MCF 10A (cell line): ENCODE data around the gene FAM110D. TPM values are rescaled to one million over a fixed set of nuclear protein-coding genes. Genes with fewer than 3 reads are reported as not detected.

Source experiments
- BruUV-seq: library from RNA; stranded (reverse); fragments of 400-500 nt; replicated peaks from 2 replicates; lab custom pipeline; 2021; lab: Mats Ljungman, UMichigan
- CTCF ChIA-PET: fragments of 300-600 bp; sonication (Branson Sonifier 250); formaldehyde crosslinking; extraction: SDS; loops from one replicate; lab custom pipeline; 2021; ENCODE audit warnings: antibody characterized with exemption, inconsistent platforms; lab: Yijun Ruan, JAX
- POLR2A ChIA-PET: fragments of 300-600, 350-650 bp; sonication (Branson Sonifier 250); formaldehyde crosslinking; extraction: SDS; loops from one replicate; lab custom pipeline; 2020; ENCODE audit warnings: antibody characterized with exemption, inconsistent platforms; lab: Yijun Ruan, JAX
- DNase-seq: peaks from one replicate; pipeline ENCODE4 v3.0.0-alpha.2; 2018; ENCODE audit not compliant: unreplicated experiment
- H3K27ac Mint-ChIP-seq: one replicate; pipeline ENCODE4 v1.8.0; 2022; ENCODE audit warnings: mild to moderate bottlenecking, low read depth, mixed read lengths; ENCODE audit not compliant: unreplicated experiment
- H3K27me3 Mint-ChIP-seq: one replicate; pipeline ENCODE4 v1.8.0; 2022; ENCODE audit warnings: mixed read lengths; ENCODE audit not compliant: insufficient read depth, unreplicated experiment
- H3K36me3 Mint-ChIP-seq: one replicate; pipeline ENCODE4 v1.8.0; 2022; ENCODE audit warnings: mild to moderate bottlenecking, moderate library complexity, mixed read lengths; ENCODE audit not compliant: insufficient read depth, unreplicated experiment
- H3K4me1 Mint-ChIP-seq: one replicate; pipeline ENCODE4 v1.8.0; 2022; ENCODE audit warnings: mixed read lengths; ENCODE audit not compliant: insufficient read depth, unreplicated experiment
- H3K4me3 Mint-ChIP-seq: one replicate; pipeline ENCODE4 v1.8.0; 2022; ENCODE audit warnings: mild to moderate bottlenecking, moderate library complexity, mixed read lengths; ENCODE audit not compliant: unreplicated experiment
- H3K9me3 Mint-ChIP-seq: one replicate; pipeline ENCODE4 v1.8.0; 2022; ENCODE audit warnings: mixed read lengths; ENCODE audit not compliant: unreplicated experiment
- intact Hi-C: fragments of 100-400 bp; cut with micrococcal nuclease; formaldehyde crosslinking; loops from 2 replicates; pipeline ENCODE4 v1.14.1; 2022
- total RNA-seq: library from RNA; stranded (reverse); gene quantifications from 2 replicates; pipeline ENCODE4 v1.2.3, GENCODE V29; 2022
- TF ChIP-seq, protein P1 (sequence below): fragments of 200-600 bp; IDR thresholded peaks from one replicate; pipeline ENCODE4 v1.8.0; 2022; ENCODE audit warnings: antibody characterized with exemption, mild to moderate bottlenecking; ENCODE audit not compliant: unreplicated experiment

The FAM110D gene
- total RNA-seq, 1 experiment from 2014 or later, result not detected

DNA sequence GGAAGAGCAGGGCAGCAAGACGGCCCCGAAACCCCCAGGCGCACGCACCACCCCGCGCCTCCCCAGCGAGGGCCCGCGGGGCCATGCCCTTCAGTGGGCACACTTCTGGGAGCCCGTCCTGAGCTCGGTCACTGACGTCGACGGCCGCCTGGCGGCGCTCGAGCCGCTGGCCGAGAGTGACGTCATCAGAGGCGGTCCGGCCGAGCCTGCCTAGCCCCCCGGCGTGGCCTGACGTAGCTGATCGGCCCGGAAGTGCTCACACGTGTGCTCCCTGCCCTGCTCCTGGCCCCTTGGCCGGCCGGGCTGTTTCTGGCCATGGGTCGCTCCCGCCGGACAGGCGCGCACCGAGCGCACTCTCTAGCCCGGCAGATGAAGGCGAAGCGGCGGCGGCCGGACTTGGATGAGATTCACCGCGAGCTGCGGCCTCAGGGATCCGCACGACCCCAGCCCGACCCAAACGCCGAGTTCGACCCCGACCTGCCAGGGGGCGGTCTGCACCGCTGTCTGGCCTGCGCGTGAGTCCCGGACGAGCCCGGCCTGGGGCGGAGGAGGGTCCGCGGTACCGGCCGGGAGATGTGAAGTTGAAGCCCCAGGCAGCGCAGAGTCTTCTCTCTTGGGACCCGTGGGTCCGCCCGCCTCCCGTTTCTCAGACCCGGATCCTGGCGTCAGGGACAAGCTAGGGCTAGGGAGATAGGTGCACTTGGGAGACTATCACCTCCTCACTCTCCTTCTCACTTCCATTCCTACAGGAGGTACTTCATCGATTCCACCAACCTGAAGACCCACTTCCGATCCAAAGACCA lies 11.0 kb downstream of the FAM110D start, which contains the start of gene ZNF593:
Gene ZNF593 (plus strand): TSS at position 240 of the 803 bp plus-strand sequence. CDS start 76 bp downstream, at position 316.
- H3K36me3 Mint-ChIP-seq, result no peaks in the 10 kb centered on the region
- peak within 1 kb of the TSS; percentile 86 for H3K4me3 Mint-ChIP-seq
- intact Hi-C loops, result loop anchor here (1.0 to 5.0 kb wide), 3 partner anchors 64 to 222 kb away; partner anchors contain the start of gene CEP85
- CTCF ChIA-PET, result interaction anchor here (0.6 to 2.8 kb wide), 33 partner anchors 8 to 331 kb away, joined by 3 to 20 read pairs (median 4); partner anchors contain the start of genes CD52 and CEP85
- TSS peak; percentile 90 for BruUV-seq
- POLR2A ChIA-PET, result interaction anchor here (0.5 to 1.8 kb wide), 18 partner anchors 8 to 262 kb away, joined by 3 to 27 read pairs (median 4); partner anchors contain the start of genes CEP85, DHDDS, PDIK1L and SH3BGRL3
- no peaks in the 10 kb centered on the region for H3K9me3 Mint-ChIP-seq
- no peaks in the 10 kb centered on the region for H3K4me1 Mint-ChIP-seq
- H3K27ac Mint-ChIP-seq, result peak within 1 kb of the TSS; percentile 93
- H3K27me3 Mint-ChIP-seq, result no peaks in the 10 kb centered on the region
- TF ChIP-seq, protein P1, sequence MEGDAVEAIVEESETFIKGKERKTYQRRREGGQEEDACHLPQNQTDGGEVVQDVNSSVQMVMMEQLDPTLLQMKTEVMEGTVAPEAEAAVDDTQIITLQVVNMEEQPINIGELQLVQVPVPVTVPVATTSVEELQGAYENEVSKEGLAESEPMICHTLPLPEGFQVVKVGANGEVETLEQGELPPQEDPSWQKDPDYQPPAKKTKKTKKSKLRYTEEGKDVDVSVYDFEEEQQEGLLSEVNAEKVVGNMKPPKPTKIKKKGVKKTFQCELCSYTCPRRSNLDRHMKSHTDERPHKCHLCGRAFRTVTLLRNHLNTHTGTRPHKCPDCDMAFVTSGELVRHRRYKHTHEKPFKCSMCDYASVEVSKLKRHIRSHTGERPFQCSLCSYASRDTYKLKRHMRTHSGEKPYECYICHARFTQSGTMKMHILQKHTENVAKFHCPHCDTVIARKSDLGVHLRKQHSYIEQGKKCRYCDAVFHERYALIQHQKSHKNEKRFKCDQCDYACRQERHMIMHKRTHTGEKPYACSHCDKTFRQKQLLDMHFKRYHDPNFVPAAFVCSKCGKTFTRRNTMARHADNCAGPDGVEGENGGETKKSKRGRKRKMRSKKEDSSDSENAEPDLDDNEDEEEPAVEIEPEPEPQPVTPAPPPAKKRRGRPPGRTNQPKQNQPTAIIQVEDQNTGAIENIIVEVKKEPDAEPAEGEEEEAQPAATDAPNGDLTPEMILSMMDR, result peak; percentile 91
- peak; percentile 86 for DNase-seq

DNA sequence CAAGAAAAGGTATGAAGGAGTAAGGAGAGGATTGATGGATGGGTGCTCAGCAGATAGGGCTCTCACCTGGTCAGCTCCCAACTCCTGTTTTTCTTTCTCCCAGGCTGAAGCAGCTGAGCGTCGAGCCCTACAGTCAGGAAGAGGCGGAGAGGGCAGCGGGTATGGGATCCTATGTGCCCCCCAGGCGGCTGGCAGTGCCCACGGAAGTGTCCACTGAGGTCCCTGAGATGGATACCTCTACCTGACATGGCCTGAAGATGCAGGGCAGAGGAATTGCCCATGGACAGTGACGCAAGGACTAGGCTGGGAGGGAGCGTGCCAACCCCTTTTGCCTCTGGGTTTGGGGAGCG lies 11.6 kb downstream of the FAM110D start:
- H3K4me1 Mint-ChIP-seq, result no peaks in the 10 kb centered on the region
- ChIA-PET POLR2A (interaction anchor here (0.9 to 1.8 kb wide), 13 partner anchors 8 to 262 kb away, joined by 3 to 27 read pairs (median 4); partner anchors contain the start of genes CEP85, DHDDS, PDIK1L and SH3BGRL3), CTCF (interaction anchor here (0.6 to 2.8 kb wide), 21 partner anchors 9 to 331 kb away, joined by 3 to 20 read pairs (median 4); partner anchors contain the start of gene CEP85)
- TF ChIP-seq, protein P1, result no peak
- H3K36me3 Mint-ChIP-seq, result no peaks in the 10 kb centered on the region
- intact Hi-C loops, result no loop called here
- no peak for DNase-seq
- no peaks in the 10 kb centered on the region for H3K27me3 Mint-ChIP-seq
- H3K27ac Mint-ChIP-seq, result peak overlapping the region; percentile 93
- H3K9me3 Mint-ChIP-seq, result no peaks in the 10 kb centered on the region
- H3K4me3 Mint-ChIP-seq, result peak overlapping the region; percentile 86
- no TSS peak for BruUV-seq

DNA sequence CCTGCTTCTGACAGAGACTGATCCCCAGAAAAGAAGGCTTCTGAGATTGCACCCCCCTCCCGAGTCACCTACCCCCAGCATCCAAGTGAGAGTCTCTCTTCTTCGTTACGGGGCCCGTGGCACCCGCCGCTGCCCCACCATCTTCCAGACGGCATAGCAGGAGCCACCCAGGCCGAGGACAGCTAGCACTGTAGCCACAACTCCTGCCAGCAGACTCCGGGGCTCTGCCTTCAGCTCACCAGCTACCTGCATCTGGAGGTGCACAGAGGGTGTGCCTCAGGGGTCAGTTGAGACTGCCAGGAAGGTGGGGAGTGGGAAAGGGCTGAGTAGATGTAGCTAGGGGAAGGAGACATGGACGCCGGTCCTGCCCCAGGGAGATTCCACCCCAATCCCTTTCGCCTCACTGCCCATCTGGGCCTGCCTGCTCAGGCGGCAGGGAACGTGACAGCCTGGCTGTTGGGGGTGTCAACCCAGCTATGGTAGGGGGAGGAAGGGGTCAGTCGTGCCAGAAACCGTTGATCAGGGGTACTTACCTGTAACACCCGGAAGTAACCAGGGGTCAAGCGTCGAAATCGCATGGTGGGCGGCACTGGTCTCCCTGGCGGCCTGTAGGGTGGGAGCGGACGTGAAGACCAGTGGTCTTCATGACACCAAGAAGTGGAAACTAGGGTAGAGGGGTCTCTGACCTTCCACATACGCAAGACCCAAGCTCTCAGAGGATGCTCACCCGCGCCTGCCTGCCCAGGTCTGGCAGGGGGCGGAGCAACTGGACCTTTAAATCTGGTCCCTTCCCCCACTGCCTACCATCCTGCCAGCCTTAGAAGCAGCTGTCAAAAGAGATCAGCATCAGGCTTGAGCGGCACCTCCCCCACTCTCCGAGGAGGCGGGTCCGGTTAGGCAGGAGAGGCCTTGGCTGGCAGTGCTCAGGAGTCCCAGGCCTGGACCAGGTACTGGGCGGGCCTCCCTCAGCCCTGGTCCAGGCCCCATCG lies 12.5 kb downstream of the FAM110D start, which contains the start of gene ZNF593OS:
Gene ZNF593OS (minus strand): TSS at position 749 of the 989 bp plus-strand sequence. CDS start 171 bp downstream, at position 578.
- intact Hi-C loops, result no loop called here
- H3K27ac Mint-ChIP-seq, result peak within 1 kb of the TSS; percentile 93
- peak within 1 kb of the TSS; percentile 86 for H3K4me3 Mint-ChIP-seq
- H3K4me1 Mint-ChIP-seq, result no peaks in the 10 kb centered on the region
- H3K27me3 Mint-ChIP-seq, result no peaks in the 10 kb centered on the region
- no peaks in the 10 kb centered on the region for H3K9me3 Mint-ChIP-seq
- no peak for DNase-seq
- CTCF ChIA-PET, result interaction anchor here (0.5 to 2.1 kb wide), 5 partner anchors 62 to 690 kb away, joined by 3 to 6 read pairs (median 4); partner anchors contain the start of gene CEP85
- POLR2A ChIA-PET, result interaction anchor here (0.9 to 3.6 kb wide), 2 partner anchors 63 to 151 kb away, joined by 4 to 18 read pairs; partner anchors contain the start of gene CEP85
- TF ChIP-seq, protein P1, result no peak
- BruUV-seq, result no TSS peak
- H3K36me3 Mint-ChIP-seq, result no peaks in the 10 kb centered on the region
